HCT116 (cell line): Measurements from ENCODE around the gene DHDH. TPM values are rescaled to one million over a fixed set of nuclear protein-coding genes. Genes with fewer than 3 reads are reported as not detected.

Experiments used
- ATAC-seq: fragments of 200-7000 bp; cut with Tn5 transposase; 2 replicates; pipeline ENCODE4 v1.9.1; 2020; ENCODE audit warnings: mild to moderate bottlenecking, moderate library complexity
- BruUV-seq: library from RNA; stranded (reverse); fragments of 400-500 nt; replicated peaks from 2 replicates; lab custom pipeline; 2021; lab: Mats Ljungman, UMichigan
- CTCF ChIA-PET: fragments of 300-600 bp; sonication (Branson Sonifier 250); formaldehyde crosslinking; loops from one replicate; lab custom pipeline; 2021; ENCODE audit warnings: antibody characterized with exemption; lab: Charles Lee
- POLR2A ChIA-PET: fragments of 300-600, 350-600 bp; sonication (Branson Sonifier 250); formaldehyde crosslinking; loops from one replicate; lab custom pipeline; 2021; ENCODE audit warnings: antibody characterized with exemption; lab: Charles Lee
- RAD21 ChIA-PET, 2 experiments: fragments of 300-600 bp; sonication (Branson Sonifier 250); formaldehyde crosslinking; loops; one replicate each; lab custom pipeline; 2023; ENCODE audit warnings: low total read pairs in 2 of 2; ENCODE audit not compliant: uncharacterized antibody in 2 of 2, unreplicated experiment in 2 of 2, low non-redundant PET in 1 of 2; lab: Charles Lee
- DNase-seq: peaks from one replicate; pipeline ENCODE4 v3.0.0-alpha.2; 2010; ENCODE audit warnings: low read depth, low spot score
- H2AFZ ChIP-seq: fragments of 200-600 bp; shearing (Covaris generic), sonication (generic); 2 replicates; pipeline ENCODE4 v1.6.1; 2017; ENCODE audit warnings: low read depth, mixed run types, mixed read lengths, antibody characterized with exemption, low read length; ENCODE audit not compliant: poor library complexity, severe bottlenecking
- H3K27ac ChIP-seq: 2 replicates; pipeline ENCODE4 v1.5.1; 2012; ENCODE audit warnings: low read depth, low read length
- H3K27me3 ChIP-seq: fragments of 200-600 bp; sonication (generic); 2 replicates; pipeline ENCODE4 v1.6.1; 2016; ENCODE audit warnings: mixed run types, low read length, mixed read lengths; ENCODE audit not compliant: insufficient read depth
- H3K36me3 ChIP-seq, 2 experiments: fragments of 200-500 bp in 1 of 2; fragments of 200-600 bp in 1 of 2; sonication (Bioruptor generic) in 1 of 2; sonication (generic) in 1 of 2; 2 replicates each; pipeline versions ENCODE4 v1.5.1 to v1.6.1; 2014 to 2016; ENCODE audit warnings: low read length in 2 of 2, inconsistent platforms in 1 of 2, mixed read lengths in 1 of 2, mixed run types in 1 of 2; ENCODE audit not compliant: insufficient read depth in 2 of 2, control insufficient read depth in 1 of 2
- H3K4me1 ChIP-seq, 2 experiments: fragments of 200-600 bp in 1 of 2; sonication (generic) in 1 of 2; 2 replicates each; pipeline versions ENCODE4 v1.5.1 to v1.6.1; 2012 to 2017; ENCODE audit warnings: low read length in 2 of 2, inconsistent platforms in 1 of 2, mild to moderate bottlenecking in 1 of 2, mixed read lengths in 1 of 2, mixed run types in 1 of 2, moderate library complexity in 1 of 2; ENCODE audit not compliant: insufficient read depth in 2 of 2, control insufficient read depth in 1 of 2
- H3K4me2 ChIP-seq: fragments of 200-600 bp; sonication (generic); 2 replicates; pipeline ENCODE4 v1.6.1; 2017; ENCODE audit warnings: mixed run types, low read length, mixed read lengths
- H3K4me3 ChIP-seq, 2 experiments: fragments of 200-600 bp in 1 of 2; sonication (generic) in 1 of 2; replicated peaks in 1 of 2; 2 replicates each; pipeline ENCODE4 v1.5.1; 2011 to 2016; ENCODE audit warnings: low read length in 2 of 2, control low read depth in 1 of 2, low read depth in 1 of 2, mild to moderate bottlenecking in 1 of 2, mixed read lengths in 1 of 2, mixed run types in 1 of 2
- H3K79me2 ChIP-seq: fragments of 200-600 bp; sonication (generic); 2 replicates; pipeline ENCODE4 v1.6.1; 2017; ENCODE audit warnings: mild to moderate bottlenecking, mixed run types, low read length, moderate library complexity, mixed read lengths; ENCODE audit not compliant: insufficient read depth
- H3K9ac ChIP-seq: fragments of 200-600 bp; sonication (generic); 2 replicates; pipeline ENCODE4 v1.6.1; 2016; ENCODE audit warnings: low read length, mixed read lengths
- H3K9me2 ChIP-seq: fragments of 200-600 bp; sonication (generic), shearing (Covaris generic); 2 replicates; pipeline ENCODE4 v1.6.1; 2017; ENCODE audit warnings: mixed run types, mild to moderate bottlenecking, moderate library complexity; ENCODE audit not compliant: insufficient read depth
- H3K9me3 ChIP-seq, 2 experiments: fragments of 200-500 bp in 1 of 2; fragments of 200-600 bp in 1 of 2; sonication (Bioruptor generic) in 1 of 2; sonication (generic) in 1 of 2; 2 replicates each; pipeline ENCODE4 v1.6.1; 2014 to 2017; ENCODE audit warnings: low read length in 2 of 2, mixed read lengths in 2 of 2, inconsistent platforms in 1 of 2, low read depth in 1 of 2, mild to moderate bottlenecking in 1 of 2, mixed run types in 1 of 2, moderate library complexity in 1 of 2; ENCODE audit not compliant: control insufficient read depth in 1 of 2, insufficient read depth in 1 of 2
- H4K20me1 ChIP-seq: fragments of 200-600 bp; sonication (generic), shearing (Covaris generic); 2 replicates; pipeline ENCODE4 v1.6.1; 2017; ENCODE audit warnings: mixed run types, mild to moderate bottlenecking, moderate library complexity; ENCODE audit not compliant: insufficient read depth
- ATF3 ChIP-seq: IDR thresholded peaks from 2 replicates; pipeline ENCODE4 v1.6.1; 2012
- CBX3 ChIP-seq: IDR thresholded peaks from 2 replicates; pipeline ENCODE4 v1.6.1; 2012; ENCODE audit warnings: low read depth
- CEBPB ChIP-seq: IDR thresholded peaks from 2 replicates; pipeline ENCODE4 v1.6.1; 2012; ENCODE audit warnings: low read depth
- CTCF ChIP-seq, 3 experiments: fragments of 200-600 bp in 1 of 3; sonication (generic) in 1 of 3; IDR thresholded peaks in 2 of 3; conservative IDR thresholded peaks in 1 of 3; 2 replicates each; pipeline ENCODE4 v1.5.1; 2012 to 2017; ENCODE audit warnings: low read depth in 2 of 3, low read length in 2 of 3, antibody characterized with exemption in 1 of 3, borderline replicate concordance in 1 of 3, control low read depth in 1 of 3, mild to moderate bottlenecking in 1 of 3, mixed read lengths in 1 of 3, mixed run types in 1 of 3, moderate library complexity in 1 of 3; ENCODE audit not compliant: insufficient read depth in 1 of 3
- EGR1 ChIP-seq: IDR thresholded peaks from 2 replicates; pipeline ENCODE4 v1.6.1; 2012; ENCODE audit warnings: low read depth
- ELF1 ChIP-seq: IDR thresholded peaks from 2 replicates; pipeline ENCODE4 v1.6.1; 2012; ENCODE audit warnings: low read depth, borderline replicate concordance
- POLR2AphosphoS5 ChIP-seq: IDR thresholded peaks from 2 replicates; pipeline ENCODE4 v1.6.1; 2011; ENCODE audit warnings: mild to moderate bottlenecking, low read depth, low read length, moderate library complexity
- RAD21 ChIP-seq: IDR thresholded peaks from 2 replicates; pipeline ENCODE4 v1.6.1; 2012; ENCODE audit warnings: low read depth, mild to moderate bottlenecking
- SIN3A ChIP-seq: IDR thresholded peaks from 2 replicates; pipeline ENCODE4 v1.6.1; 2012; ENCODE audit warnings: low read depth
- SRF ChIP-seq: IDR thresholded peaks from 2 replicates; pipeline ENCODE4 v1.6.1; 2012; ENCODE audit warnings: low read depth
- ZBTB33 ChIP-seq: IDR thresholded peaks from 2 replicates; pipeline ENCODE4 v1.6.1; 2011; ENCODE audit warnings: mild to moderate bottlenecking, low read length, moderate library complexity; ENCODE audit not compliant: insufficient replicate concordance; ENCODE audit errors: extremely low read depth
- ZNF274 ChIP-seq: fragments of 200-500 bp; sonication (Bioruptor generic); IDR thresholded peaks from 2 replicates; pipeline ENCODE4 v1.6.1; 2014; ENCODE audit warnings: mild to moderate bottlenecking, low read depth, low read length, inconsistent platforms
- intact Hi-C: fragments of 100-400 bp; cut with micrococcal nuclease; formaldehyde crosslinking; loops from 2 replicates; pipeline ENCODE4 v1.10.0; 2022
- total RNA-seq: library from RNA; stranded (reverse); gene quantifications from one replicate; pipeline ENCODE4 v1.2.1, GENCODE V29; 2021; ENCODE audit not compliant: unreplicated experiment

Gene DHDH
- total RNA-seq, 1 experiment from 2014 or later: 8.6 TPM

GRCh38 chr19:48970923-48971395 lies 37.5 kb downstream of the DHDH start:
- Histone ChIP-seq H3K36me3 (peaks cover 14 to 35% of the 10 kb centered on the region in 2 experiments; a peak in 3 of 4 replicates), H3K4me3 (no peak overlapping the region), H3K9me3 (no peaks in the 10 kb centered on the region), H3K27ac (no peak overlapping the region), H3K9ac (no peak overlapping the region), H3K27me3 (no peaks in the 10 kb centered on the region), H3K4me1 (peaks cover 0 to 22% of the 10 kb centered on the region in 2 experiments; a peak in 3 of 4 replicates), H3K9me2 (no peaks in the 10 kb centered on the region), H2AFZ (no peak overlapping the region), H4K20me1 (peaks cover 7% of the 10 kb centered on the region; the same call in 1 of the 2 replicates), H3K4me2 (no peak overlapping the region), H3K79me2 (peaks cover 7% of the 10 kb centered on the region)
- ChIA-PET RAD21 (interaction anchor here in 1 of 2 experiments (0.5 to 0.9 kb wide), 4 partner anchors 10 to 176 kb away, joined by 3 to 4 read pairs (median 3); no protein-coding TSS in a partner anchor), CTCF (interaction anchor here (0.7 to 3.2 kb wide), 28 partner anchors 9 to 630 kb away, joined by 3 to 28 read pairs (median 4); partner anchors contain the start of genes BAX, CA11, DHDH and GYS1), POLR2A (interaction anchor here (0.8 to 1.9 kb wide), 5 partner anchors 9 to 99 kb away, joined by 3 to 11 read pairs (median 3); partner anchors contain the start of genes BAX, DHDH, GYS1 and PPP1R15A)
- DNase-seq (no peak), ATAC-seq (peak; percentile 71)
- TF ChIP-seq ZNF274 (no peak), EGR1 (no peak), ELF1 (no peak), SRF (no peak), CEBPB (no peak), POLR2AphosphoS5 (no peak), ZBTB33 (no peak), RAD21 (peak; percentile 88), CTCF (IDR thresholded peaks at IDR 0.05 in 2 of 3, conservative IDR thresholded peaks at IDR 0.05 in 1 of 3; ENCODE audit: borderline replicate concordance in 1 of 3, insufficient read depth in 1 of 3, low read depth in 2 of 3, low read length in 2 of 3) (peak in 2 of 3 experiments; percentile 94 to 95; a peak in 4 of 6 replicates), SIN3A (no peak), ATF3 (no peak), CBX3 (no peak)
- no TSS peak for BruUV-seq
- intact Hi-C loops: loop anchor here (1.0 kb wide), 2 partner anchors 136 to 183 kb away; no protein-coding TSS in a partner anchor
